ENCODE measurements around the gene PABPC3.

DNA sequence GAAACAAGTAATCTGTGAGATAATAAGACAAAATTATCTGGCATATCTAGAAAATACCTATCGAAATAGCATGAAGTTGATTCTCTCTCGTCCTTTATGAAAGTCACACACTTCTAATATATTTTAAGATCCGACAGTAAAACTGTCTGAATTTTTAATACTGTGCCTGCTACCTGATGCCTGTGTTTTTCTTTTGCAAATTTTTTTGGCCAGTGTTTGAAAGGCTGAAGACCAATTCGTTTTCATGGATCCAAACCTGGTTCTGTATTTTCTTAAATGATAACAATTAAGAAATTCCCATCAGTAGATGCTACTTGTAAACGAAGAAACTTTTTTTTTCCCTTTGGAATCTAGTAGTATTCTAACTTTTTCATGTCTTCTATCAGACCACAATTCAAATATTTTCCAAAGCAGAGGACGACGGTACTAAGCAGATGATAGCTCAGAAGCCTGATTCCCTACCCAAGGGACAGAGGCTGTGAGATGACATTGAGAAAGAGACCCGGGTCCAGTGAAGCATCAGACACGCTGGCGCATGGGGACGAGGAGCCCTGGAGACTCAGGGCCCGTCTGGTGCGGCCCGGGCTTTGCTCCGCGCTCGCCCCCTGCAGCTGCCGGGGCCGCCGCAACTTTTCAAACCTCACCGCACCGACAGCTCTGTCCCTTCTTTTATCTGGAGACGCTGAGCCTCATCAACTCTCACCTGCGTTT lies 49.5 kb upstream of the PABPC3 start:
- TF ChIP-seq MYC (IDR thresholded peaks at IDR 0.05; ENCODE audit: low read depth, low read length) (no peak), POLR2A (IDR thresholded peaks at IDR 0.05; ENCODE audit: low read depth, low read length) (no peak), POLR2AphosphoS5 (IDR thresholded peaks at IDR 0.05; ENCODE audit: insufficient read depth, low read depth, low read length) (no peak), EZH2 (IDR thresholded peaks at IDR 0.05; ENCODE audit: borderline replicate concordance, low read depth, low read length, severe bottlenecking) (peak; percentile 37), FOS (IDR thresholded peaks at IDR 0.05; ENCODE audit: borderline replicate concordance, insufficient read depth, low read length) (no peak)
- TF ChIP-seq, protein P1, sequence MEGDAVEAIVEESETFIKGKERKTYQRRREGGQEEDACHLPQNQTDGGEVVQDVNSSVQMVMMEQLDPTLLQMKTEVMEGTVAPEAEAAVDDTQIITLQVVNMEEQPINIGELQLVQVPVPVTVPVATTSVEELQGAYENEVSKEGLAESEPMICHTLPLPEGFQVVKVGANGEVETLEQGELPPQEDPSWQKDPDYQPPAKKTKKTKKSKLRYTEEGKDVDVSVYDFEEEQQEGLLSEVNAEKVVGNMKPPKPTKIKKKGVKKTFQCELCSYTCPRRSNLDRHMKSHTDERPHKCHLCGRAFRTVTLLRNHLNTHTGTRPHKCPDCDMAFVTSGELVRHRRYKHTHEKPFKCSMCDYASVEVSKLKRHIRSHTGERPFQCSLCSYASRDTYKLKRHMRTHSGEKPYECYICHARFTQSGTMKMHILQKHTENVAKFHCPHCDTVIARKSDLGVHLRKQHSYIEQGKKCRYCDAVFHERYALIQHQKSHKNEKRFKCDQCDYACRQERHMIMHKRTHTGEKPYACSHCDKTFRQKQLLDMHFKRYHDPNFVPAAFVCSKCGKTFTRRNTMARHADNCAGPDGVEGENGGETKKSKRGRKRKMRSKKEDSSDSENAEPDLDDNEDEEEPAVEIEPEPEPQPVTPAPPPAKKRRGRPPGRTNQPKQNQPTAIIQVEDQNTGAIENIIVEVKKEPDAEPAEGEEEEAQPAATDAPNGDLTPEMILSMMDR (IDR thresholded peaks at IDR 0.05; ENCODE audit: extremely low read depth in 1 of 2, insufficient read depth in 1 of 2, low read depth in 1 of 2, low read length in 2 of 2): no peak
- TF ChIP-seq, protein P2, sequence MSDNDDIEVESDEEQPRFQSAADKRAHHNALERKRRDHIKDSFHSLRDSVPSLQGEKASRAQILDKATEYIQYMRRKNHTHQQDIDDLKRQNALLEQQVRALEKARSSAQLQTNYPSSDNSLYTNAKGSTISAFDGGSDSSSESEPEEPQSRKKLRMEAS (IDR thresholded peaks at IDR 0.05; ENCODE audit: insufficient read depth, insufficient read length): no peak

All from endothelial cell of umbilical vein (primary cell).